GM03348 (cell line): Measurements from ENCODE around the gene RPL6.
"Not testable (repeated sequence)": the region's sequence is repeated elsewhere in the genome, so short reads cannot be mapped to it uniquely, and the experiment has no call there.

ENCODE experiments used
- DNase-seq: peaks from one replicate; pipeline ENCODE4 v3.0.0; 2012; ENCODE audit warnings: low spot score

The RPL6 gene

GRCh38 chr12:112419297-112420133, 10.1 kb upstream of the RPL6 start:
- peak; percentile 92 for DNase-seq

DNA sequence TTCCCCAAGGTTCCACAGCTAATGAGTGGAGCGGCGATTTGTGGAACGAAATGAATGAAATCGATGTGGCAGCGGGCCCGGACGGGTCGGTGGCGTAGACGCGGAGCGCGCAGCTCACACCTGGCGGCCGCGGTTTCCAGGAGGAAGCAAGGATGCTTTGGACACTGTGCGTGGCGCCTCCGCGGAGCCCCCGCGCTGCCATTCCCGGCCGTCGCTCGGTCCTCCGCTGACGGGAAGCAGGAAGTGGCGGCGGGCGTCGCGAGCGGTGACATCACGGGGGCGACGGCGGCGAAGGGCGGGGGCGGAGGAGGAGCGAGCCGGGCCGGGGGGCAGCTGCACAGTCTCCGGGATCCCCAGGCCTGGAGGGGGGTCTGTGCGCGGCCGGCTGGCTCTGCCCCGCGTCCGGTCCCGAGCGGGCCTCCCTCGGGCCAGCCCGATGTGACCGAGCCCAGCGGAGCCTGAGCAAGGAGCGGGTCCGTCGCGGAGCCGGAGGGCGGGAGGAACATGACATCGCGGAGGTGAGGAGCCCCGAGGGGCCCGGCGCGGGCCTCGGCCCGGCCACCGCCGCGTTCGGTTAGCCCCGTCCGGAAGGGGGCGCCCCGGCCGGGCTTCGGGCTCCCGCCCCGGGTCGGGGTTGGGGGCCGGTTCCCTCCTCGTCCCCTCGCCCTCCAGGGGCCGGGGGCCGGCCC, 9.3 kb upstream of the RPL6 start, which contains the start of gene PTPN11:
PTPN11 (plus strand) TSS at position 340 of the 689 bp plus-strand sequence; CDS start at position 505, 165 bp downstream.
- peak; percentile 95 for DNase-seq

- no peak for DNase-seq
Observed at GRCh38 chr12:112418273-112418607, 8.8 kb upstream of the RPL6 start.

GRCh38 chr12:112415457-112415856, 6.1 kb upstream of the RPL6 start:
- not testable (repeated sequence) for DNase-seq

- no peak for DNase-seq
Observed at GRCh38 chr12:112413855-112414625, 4.6 kb upstream of the RPL6 start.

DNA sequence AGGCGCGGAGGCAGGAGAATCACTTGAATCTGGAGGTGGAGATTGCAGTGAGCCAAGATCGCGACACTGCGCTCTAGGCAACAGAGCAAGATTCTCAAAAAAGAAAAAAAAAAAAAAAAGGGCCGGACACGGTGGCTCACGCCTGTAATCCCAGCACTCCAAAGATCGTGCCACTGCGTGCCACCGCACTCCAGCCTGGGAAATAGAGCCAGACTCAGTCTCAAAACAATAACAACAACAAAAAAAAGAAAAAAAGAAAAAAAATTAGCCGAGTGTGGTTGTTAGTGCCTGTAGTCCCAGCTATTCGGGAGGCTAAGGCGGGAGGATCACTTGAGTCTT, 470 bp upstream of the RPL6 start:
- DNase-seq, result no peak

GRCh38 chr12:112408621-112409020, 784 bp downstream of the RPL6 start:
- DNase-seq, result peak; percentile 21

DNA sequence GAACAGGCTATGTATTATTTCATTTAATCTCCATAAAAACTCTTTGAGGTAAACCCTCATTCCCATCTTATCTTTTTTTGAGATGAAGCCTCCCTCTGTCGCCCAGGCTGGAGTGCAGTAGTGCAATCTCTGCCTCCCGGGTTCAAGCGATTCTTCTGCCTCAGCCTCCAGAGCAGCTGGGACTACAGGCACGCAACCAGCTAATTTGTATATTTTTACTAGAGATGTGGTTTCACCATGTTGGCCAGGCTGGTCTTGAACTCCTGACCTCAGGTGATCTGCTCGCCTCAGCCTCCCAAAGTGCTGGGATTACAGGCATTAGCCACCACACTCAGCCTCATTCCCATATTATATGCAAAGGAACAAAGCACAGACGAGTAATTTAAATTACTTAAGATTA, 1.7 kb downstream of the RPL6 start:
- not testable (repeated sequence) for DNase-seq

DNA sequence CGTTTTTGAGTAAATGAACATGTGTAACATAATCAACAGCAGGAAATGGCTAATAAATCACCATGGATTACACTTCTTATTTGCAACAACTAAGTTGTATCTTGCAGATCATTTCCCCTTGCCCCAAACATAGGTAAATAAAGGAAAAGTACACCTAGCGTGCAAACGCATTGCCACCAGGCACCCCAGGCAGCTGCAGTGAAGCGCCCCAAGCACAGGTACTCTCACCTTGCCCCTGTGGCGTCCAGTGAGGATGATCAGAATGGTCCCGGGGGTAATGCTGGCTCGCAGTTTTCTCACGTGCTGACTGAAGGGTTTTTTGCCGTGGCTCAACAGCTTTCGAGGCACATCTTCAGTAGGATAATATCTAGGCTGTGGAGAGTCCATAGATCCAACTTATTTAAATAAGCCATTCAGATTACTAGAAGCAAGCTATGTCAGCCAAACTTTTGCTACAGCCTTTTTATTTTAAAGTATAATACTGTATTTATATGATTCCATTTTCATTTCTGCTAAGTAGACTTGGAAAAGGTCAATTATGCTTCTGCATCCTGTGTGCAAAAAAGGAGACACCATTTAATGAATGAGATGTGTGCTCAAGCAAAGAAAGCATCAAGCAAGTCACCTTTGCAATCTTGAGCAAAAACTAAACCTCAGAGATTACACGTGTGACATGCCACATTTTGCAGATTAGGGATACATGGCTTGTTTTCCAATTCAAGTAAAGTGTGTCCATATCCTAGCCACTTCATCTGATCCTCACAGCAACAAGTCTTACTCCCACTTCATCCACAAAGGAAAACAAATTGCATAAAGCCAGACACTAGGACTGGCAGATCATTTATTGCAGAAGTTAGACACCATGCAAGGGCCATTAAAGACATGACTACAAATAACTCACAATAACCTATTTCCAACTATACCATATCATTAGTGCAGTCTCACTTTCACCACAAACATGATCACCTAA, 2.6 kb downstream of the RPL6 start:
- DNase-seq, result no peak

DNA sequence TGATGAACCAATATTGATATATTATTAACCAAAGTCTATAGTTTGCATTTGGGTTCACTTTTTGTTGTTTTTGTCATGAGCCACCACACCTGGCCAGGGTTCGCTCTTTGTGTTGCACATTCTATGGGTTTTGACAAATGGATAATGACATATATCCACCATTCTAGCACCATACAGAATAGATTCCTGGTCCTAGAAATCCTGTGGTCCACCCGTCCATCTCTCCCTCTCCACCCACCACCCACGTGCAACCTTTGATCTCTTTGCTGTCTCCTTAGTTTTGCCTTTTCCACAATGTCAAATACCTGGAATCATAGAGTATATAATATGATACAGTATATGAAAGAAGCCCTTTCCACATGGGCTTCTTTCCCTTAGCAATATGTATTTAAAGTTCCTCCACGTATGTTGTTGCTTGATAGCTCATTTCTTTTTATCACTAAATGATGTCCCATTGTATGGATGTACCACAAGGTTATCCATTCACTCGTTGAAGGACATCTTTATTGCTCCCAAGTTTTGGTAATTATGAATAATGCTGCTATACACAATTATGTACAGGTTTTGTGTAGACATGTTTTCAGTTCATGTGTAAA, 7.4 kb downstream of the RPL6 start:
- DNase-seq, result no peak

GRCh38 chr12:112401054-112401453, 8.4 kb downstream of the RPL6 start:
- no peak for DNase-seq

- no peak for DNase-seq
Observed at GRCh38 chr12:112393328-112393727, 16.1 kb downstream of the RPL6 start.

GRCh38 chr12:112389922-112390654, 19.3 kb downstream of the RPL6 start:
- DNase-seq, result not testable (repeated sequence)

DNA sequence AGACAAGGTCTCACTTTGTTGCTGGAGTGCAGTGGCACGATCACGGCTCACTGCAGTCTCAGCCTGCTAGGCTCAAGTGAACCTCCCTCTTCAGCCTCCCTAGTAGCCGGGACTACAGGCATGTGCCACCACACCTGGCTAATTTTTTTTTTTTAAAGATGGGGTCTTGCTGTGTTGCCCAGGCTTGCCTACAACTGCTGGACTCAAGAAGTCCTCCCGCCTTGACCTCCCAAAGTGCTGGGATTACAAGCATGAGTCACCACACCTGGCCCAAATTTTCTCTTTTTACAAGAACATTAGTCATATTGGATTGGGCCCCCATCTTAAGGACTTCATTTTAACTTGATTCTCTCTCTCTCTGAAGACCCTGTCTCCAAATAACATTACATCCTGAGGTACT, 20.2 kb downstream of the RPL6 start:
- DNase-seq, result no peak

DNA sequence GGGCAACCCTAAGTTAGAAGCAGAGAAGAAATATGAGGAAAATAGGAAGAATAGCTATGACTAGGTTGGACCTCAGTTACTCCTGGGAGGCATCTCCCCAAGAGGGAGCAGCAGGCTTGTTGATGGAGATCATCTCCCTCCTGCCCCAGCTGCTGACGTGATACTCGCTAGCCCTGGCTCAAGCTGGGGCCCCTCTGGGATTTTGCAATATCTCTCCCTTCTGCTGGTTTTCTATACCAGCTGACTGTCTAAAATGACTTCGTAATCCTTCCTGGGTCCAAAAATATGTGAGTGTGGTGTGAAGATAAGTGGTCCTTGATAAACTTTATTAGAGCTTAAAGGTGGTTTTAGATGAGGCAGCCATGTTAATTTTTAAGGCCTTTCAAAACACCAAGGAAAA, 22.7 kb downstream of the RPL6 start:
- DNase-seq, result peak; percentile 22

- no peak for DNase-seq
Observed at GRCh38 chr12:112382866-112383265, 26.5 kb downstream of the RPL6 start.

DNA sequence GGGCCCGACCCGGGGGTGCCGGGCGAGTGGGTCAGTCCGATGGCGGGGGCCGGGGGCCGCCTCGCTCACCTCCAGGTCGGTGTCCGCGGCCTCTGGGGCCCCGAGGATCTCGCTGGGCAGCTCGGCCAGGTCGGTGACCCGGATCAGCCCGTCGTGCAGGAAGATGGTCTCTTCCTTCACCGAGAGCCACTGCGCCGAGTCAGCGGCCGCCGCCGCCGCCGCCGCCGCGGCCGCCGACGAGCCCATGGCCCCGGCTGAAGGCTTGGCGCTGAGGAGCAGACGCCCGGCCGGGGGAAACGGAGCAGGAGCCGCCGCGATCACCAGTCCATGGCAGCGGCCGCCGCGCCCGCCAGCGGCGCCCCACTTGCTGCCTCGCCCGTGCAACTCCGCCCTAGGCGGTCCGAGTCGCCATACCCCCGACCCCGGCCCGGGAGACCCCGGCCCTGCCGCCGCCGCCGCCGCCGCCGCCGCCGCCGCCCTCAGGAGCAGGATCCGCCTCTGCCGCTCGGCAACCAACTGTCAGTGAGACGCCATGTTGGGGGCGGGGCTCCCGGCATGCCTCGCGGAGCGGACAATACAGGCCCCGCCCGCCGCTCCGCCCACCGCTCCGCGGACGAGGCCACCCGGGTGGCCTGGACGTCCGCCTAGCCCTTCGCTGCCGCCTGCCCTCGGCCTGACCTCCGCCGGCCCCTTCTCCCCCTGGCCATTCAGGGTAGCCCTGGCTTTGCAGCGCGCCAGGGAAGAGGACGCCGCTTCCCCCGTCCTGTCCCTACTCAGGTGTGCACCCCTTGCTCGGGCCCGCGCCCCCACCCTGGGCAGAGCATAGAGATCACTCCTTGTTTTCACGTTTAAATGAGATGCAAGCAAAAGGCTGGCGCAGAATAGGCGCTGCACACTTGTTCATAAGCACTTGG, 27.3 kb downstream of the RPL6 start, which contains the start of gene HECTD4:
HECTD4 (minus strand) TSS at position 549 of the 914 bp plus-strand sequence; CDS start at position 246, 303 bp downstream.
- peak; percentile 99 for DNase-seq

GRCh38 chr12:112381406-112381882, 28.0 kb downstream of the RPL6 start:
- peak; percentile 49 for DNase-seq
